ENCODE results near the gene MCM5.
"Not testable (repeated sequence)": the region's sequence is repeated elsewhere in the genome, so short reads cannot be mapped to it uniquely, and the experiment has no call there.

The MCM5 gene

GRCh38 chr22:35452810-35453743 lies 53.1 kb downstream of the MCM5 start:
- DNase-seq: no peak

DNA sequence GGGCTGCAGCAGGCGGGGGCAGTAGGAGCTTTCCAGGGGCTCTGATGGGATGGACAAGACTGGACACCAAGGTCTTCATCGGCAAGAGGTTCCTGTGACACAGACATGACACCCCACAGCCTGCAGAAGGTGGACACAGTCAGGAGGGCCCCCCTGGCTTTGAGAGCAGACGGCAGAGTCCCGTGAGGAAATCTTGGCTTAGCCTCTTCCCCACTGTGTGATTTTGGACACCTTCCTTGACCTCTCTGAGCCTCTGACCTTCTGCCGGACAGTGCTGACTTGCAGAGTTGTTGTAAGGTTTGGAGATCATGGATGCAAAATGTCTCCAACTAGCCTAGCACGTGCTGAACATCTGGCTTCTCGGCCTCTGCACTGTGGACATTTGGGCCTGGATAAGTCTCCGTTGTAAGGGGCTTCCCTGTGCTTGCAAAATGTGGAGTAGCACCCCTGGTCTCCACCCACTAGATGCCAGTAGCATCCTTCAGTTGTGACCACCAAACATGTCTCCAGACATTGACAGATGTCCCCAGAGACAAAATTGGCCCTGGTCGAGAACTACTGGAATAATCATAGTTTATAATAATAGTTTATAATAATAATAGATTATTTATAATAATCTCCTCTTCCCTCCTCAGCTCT lies 54.6 kb downstream of the MCM5 start:
- DNase-seq: no peak

DNA sequence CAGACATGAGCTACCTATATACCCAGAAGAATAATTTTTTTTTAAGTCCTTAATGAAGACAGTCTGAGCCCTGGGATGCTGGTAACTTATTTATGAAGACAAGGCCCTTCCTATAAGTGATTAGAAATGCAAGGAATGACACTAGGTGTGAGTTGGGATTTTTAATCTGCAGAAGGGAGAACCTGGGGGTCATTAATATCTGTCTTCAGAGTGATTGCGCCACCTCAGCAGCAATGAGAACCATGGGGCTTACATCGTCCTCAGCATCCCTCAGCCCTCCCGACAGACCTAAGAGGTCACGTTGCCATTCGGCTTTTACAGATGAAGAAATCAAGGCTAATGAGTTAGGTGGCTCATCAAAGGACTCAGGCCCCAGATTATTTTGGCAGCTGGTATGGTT lies 55.6 kb downstream of the MCM5 start:
- DNase-seq: no peak

DNA sequence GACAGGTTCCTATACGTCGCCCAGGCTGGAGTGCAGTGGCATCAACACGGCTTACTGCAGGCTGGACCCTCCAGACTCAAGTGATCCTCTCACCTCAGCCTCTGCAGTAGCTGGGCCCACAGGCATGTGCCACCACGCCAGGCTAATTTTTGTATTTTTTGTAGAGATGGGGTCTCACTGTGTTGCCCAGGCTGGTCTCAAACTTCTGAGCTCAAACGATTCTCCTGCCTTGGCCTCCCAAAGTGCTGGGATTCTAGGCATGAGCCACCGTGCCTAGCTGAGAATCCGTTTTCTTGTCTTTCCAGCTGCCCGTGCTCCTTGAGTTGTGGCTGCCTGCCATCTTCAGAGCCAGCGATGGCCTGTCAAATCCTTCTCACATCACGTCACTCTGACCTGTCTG lies 56.8 kb downstream of the MCM5 start:
- no peak for DNase-seq

GRCh38 chr22:35457729-35458546 lies 58.0 kb downstream of the MCM5 start:
- DNase-seq: no peak

GRCh38 chr22:35458547-35459422 lies 58.8 kb downstream of the MCM5 start:
- no peak for DNase-seq

- no peak for DNase-seq
Measured at GRCh38 chr22:35459423-35459894, 59.5 kb downstream of the MCM5 start.

GRCh38 chr22:35459976-35460375 lies 60.0 kb downstream of the MCM5 start:
- not testable (repeated sequence) for DNase-seq

DNA sequence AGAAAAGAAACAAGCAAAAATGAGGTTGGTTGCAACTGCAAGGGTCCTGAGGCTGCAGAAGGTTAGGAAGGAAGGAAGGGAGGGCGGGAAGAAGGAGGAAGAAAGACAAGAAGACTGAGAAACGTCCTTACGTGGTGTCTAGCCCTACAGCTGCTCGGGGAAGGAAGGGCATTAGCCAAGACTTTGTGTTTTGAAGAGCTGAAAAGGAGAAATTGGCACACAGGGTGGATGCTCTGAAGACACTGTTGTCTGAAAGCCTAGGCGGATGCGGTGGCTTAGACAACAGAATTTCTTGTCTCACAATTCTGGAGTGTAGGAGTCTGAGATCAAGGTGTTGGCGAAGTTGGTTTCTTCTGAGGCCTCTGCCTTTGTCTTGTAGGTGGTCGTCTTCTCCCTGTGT lies 60.7 kb downstream of the MCM5 start:
- no peak for DNase-seq

- no peak for DNase-seq
Measured at GRCh38 chr22:35462498-35463230, 62.7 kb downstream of the MCM5 start.

DNA sequence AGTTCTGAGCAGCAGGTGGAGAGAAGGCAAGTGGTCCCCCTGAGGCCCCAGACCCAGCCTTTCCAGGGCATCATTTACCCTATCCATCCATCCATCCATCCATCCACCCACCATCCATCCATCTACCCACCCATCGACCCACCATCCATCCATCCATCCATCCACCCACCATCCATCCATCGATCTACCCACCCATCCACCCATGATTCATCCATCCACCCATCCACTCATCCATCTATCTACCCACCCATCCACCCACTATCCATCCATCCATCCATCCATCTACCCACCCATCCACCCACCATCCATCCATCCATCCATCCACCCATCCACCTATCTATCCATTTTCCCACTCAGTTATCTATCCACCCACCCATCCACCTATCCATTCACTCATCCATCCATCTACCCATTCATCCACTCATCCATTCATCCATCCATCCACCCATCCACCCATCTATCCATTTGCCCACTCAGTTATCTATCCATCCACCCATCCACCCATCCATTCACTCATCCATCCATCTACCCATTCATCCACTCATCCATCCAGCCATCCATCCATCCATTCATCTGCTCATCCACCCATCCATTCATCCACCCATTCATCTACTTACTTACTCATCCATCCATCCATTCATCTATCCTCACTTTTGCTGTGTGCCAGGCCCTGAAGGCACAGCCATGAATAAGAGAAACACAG lies 63.4 kb downstream of the MCM5 start:
- no peak for DNase-seq

DNA sequence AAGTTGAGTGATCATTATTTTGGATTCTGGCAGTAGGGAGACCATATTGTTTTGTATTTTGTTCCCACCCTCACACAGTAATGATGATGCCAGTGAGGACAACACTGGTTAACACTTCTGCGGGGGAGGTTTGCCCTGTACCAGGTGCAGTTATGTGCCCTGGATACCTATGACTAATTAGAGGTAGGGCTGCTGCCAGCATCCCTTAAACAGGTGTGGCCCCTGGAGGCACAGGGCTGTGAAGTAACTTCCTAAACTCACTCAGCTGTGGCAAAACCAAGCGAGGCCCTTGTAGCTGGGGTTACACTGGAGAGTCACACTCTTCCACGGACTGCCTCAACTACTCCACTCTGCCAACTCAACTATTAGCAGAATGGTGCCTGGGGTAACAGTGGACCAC lies 64.5 kb downstream of the MCM5 start:
- DNase-seq: no peak

GRCh38 chr22:35465109-35465701 lies 65.3 kb downstream of the MCM5 start:
- no peak for DNase-seq

DNA sequence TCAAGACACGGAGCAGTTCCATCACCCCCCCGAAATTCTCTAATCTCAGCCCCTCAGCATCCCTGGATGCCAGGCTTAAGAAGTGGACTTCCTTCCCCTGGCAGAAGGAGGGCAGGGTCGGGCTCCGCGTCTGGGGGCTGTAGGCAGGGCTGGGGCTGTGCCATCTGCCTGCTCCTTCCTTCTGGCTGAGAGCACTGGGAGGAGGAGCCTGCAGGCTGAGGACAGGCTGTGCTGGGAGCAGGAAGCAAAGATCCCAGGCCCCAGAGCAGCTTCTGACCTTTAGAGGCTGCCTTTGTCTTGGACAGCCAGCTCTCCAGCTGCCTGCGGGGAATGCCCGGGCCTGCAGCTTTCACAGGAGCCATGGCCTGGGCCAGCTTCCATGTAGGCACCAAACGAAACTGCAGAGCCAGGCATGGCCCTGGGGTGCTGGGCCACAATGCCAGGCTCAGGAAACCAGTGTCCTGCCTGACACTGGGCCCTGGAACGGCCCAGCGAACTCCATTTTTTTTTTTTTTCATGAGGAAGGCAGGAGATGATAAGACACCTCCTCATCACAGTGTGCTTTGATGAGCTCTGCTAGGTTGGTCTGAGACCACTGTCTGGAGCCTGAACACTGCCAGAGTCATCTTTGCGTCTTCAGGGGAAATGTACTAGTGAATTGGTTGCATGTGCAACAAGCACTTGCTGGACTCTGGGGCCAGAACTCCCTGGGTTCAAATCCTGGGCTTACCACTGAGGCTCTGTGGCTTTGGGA lies 67.9 kb downstream of the MCM5 start:
- no peak for DNase-seq

GRCh38 chr22:35470903-35471321 lies 71.0 kb downstream of the MCM5 start:
- no peak for DNase-seq

DNA sequence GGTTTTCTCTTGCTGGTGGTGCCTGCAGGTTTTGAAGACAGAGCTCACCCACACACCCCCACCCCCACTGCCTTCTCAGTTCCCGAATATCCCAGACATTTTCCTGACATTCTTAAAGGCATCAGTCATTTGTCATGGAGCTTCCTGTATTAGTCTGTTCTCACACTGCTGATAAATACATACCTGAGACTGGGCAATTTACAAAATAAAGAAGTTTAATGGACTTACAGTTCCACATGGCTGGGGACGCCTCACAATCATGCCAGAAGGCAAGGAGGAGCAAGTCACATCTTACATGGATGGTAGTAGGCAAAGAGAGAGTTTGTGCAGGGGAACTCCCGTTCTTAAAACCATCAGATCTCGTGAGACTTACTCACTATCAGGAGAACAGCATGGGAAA lies 71.6 kb downstream of the MCM5 start:
- not testable (repeated sequence) for DNase-seq

DNA sequence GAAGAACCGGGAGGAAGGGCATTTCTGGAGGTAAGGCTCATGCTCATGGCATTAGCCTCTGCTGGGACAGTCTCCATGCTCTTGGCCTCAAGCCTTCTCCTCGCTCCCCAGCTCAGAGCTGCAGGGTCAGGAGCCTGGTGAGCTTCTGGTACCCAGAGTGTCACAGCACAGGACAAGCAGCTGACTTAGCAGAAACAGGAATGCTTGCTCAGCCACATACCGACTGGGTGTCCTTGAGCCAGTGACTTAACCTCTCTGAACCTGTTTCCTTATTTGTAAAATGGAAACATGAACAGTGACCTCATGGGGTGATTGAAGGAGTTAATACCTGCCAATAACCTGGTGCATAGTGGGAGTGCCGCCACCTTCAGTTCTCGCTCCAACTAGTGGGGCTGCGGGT lies 72.5 kb downstream of the MCM5 start:
- no peak for DNase-seq

- no peak for DNase-seq
Measured at GRCh38 chr22:35473971-35474370, 74.0 kb downstream of the MCM5 start.

All from CD4-positive, alpha-beta T cell treated with Interleukin-15 for 1 hour (primary cell).